HepG2 (cell line): ENCODE data around the gene VPS26A.

Experiments used
- AKAP8 ChIP-seq: sonication (generic); formaldehyde crosslinking; IDR thresholded peaks from 2 replicates; pipeline ENCODE4 v1.5.1; 2020; ENCODE audit warnings: mild to moderate bottlenecking, missing genetic modification reagents
- BCLAF1 ChIP-seq: fragments of 450-650 bp; IDR thresholded peaks from 2 replicates; pipeline ENCODE4 v1.6.1; 2017; ENCODE audit warnings: mild to moderate bottlenecking
- MAFG ChIP-seq: sonication (generic); formaldehyde crosslinking; IDR thresholded peaks from 2 replicates; pipeline ENCODE4 v1.5.1; 2020; ENCODE audit warnings: mild to moderate bottlenecking, missing genetic modification reagents
- SNRNP70 ChIP-seq: fragments of 200-400 bp; formaldehyde crosslinking; IDR thresholded peaks from 2 replicates; pipeline ENCODE4 v1.6.1; 2017; ENCODE audit warnings: mild to moderate bottlenecking, low read depth, low read length, moderate library complexity
- SP1 ChIP-seq, 2 experiments: fragments of 450-650 bp in 1 of 2; sonication (generic) in 1 of 2; formaldehyde crosslinking in 1 of 2; IDR thresholded peaks; 2 replicates each; pipeline versions ENCODE4 v1.4.0 to v1.6.1; 2016 to 2020; ENCODE audit warnings: missing genetic modification reagents in 1 of 2
- YY1 ChIP-seq: IDR thresholded peaks from 2 replicates; pipeline ENCODE4 v1.6.1; 2011; ENCODE audit warnings: low read length, low read depth, moderate library complexity, mild to moderate bottlenecking; ENCODE audit not compliant: insufficient read depth, insufficient replicate concordance
- ZNF343 ChIP-seq: sonication (generic); formaldehyde crosslinking; IDR thresholded peaks from 2 replicates; pipeline ENCODE4 v1.4.0; 2020; ENCODE audit warnings: mild to moderate bottlenecking, missing genetic modification reagents
- TF ChIP-seq, protein P1 (sequence below): sonication (generic); formaldehyde crosslinking; IDR thresholded peaks from 2 replicates; pipeline ENCODE4 v1.5.0; 2020; ENCODE audit warnings: mild to moderate bottlenecking, missing genetic modification reagents, moderate library complexity

GRCh38 chr10:69096045-69096444 lies 27.9 kb upstream of the VPS26A start:
- no peak for TF ChIP-seq SNRNP70
- TF ChIP-seq, protein P1, sequence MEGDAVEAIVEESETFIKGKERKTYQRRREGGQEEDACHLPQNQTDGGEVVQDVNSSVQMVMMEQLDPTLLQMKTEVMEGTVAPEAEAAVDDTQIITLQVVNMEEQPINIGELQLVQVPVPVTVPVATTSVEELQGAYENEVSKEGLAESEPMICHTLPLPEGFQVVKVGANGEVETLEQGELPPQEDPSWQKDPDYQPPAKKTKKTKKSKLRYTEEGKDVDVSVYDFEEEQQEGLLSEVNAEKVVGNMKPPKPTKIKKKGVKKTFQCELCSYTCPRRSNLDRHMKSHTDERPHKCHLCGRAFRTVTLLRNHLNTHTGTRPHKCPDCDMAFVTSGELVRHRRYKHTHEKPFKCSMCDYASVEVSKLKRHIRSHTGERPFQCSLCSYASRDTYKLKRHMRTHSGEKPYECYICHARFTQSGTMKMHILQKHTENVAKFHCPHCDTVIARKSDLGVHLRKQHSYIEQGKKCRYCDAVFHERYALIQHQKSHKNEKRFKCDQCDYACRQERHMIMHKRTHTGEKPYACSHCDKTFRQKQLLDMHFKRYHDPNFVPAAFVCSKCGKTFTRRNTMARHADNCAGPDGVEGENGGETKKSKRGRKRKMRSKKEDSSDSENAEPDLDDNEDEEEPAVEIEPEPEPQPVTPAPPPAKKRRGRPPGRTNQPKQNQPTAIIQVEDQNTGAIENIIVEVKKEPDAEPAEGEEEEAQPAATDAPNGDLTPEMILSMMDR (CRISPR knock-in tag), result no peak
- TF ChIP-seq SP1 (IDR thresholded peaks at IDR 0.05), result no peak
- TF ChIP-seq SP1 (CRISPR knock-in tag; IDR thresholded peaks at IDR 0.05), result no peak
- TF ChIP-seq YY1, result no peak
- TF ChIP-seq ZNF343 (CRISPR knock-in tag), result no peak
- TF ChIP-seq BCLAF1, result no peak
- no peak for TF ChIP-seq AKAP8 (CRISPR knock-in tag)
- no peak for TF ChIP-seq MAFG (CRISPR knock-in tag)
